GM19099 (cell line): ENCODE measurements around the gene PTGS2.

ENCODE experiments used
- POLR2A ChIP-seq: IDR thresholded peaks from 3 replicates; pipeline ENCODE4 v1.6.1; 2011; ENCODE audit warnings: low read depth; ENCODE audit not compliant: insufficient read length; ENCODE audit errors: extremely low read depth

The PTGS2 gene

GRCh38 chr1:186681121-186681520 lies 898 bp upstream of the PTGS2 start:
- TF ChIP-seq POLR2A: no peak

- no peak for TF ChIP-seq POLR2A
Measured at GRCh38 chr1:186679924-186680244, 339 bp downstream of the PTGS2 start.

- TF ChIP-seq POLR2A: no peak
Measured at GRCh38 chr1:186678155-186678554, 2.1 kb downstream of the PTGS2 start.

- TF ChIP-seq POLR2A: no peak
Measured at GRCh38 chr1:186672596-186672995, 7.6 kb downstream of the PTGS2 start.

GRCh38 chr1:186672131-186672530 lies 8.1 kb downstream of the PTGS2 start:
- no peak for TF ChIP-seq POLR2A

- TF ChIP-seq POLR2A: no peak
Measured at GRCh38 chr1:186671136-186671825, 8.9 kb downstream of the PTGS2 start.

GRCh38 chr1:186670297-186671135 lies 9.7 kb downstream of the PTGS2 start:
- no peak for TF ChIP-seq POLR2A

- TF ChIP-seq POLR2A: no peak
Measured at GRCh38 chr1:186662752-186663151, 17.5 kb downstream of the PTGS2 start.

GRCh38 chr1:186659890-186660341 lies 20.3 kb downstream of the PTGS2 start:
- no peak for TF ChIP-seq POLR2A

- no peak for TF ChIP-seq POLR2A
Measured at GRCh38 chr1:186658999-186659398, 21.2 kb downstream of the PTGS2 start.

GRCh38 chr1:186657481-186657880 lies 22.7 kb downstream of the PTGS2 start:
- no peak for TF ChIP-seq POLR2A

- TF ChIP-seq POLR2A: no peak
Measured at GRCh38 chr1:186655876-186656275, 24.3 kb downstream of the PTGS2 start.

GRCh38 chr1:186654741-186655140 lies 25.5 kb downstream of the PTGS2 start:
- no peak for TF ChIP-seq POLR2A

- no peak for TF ChIP-seq POLR2A
Measured at GRCh38 chr1:186653312-186653711, 26.9 kb downstream of the PTGS2 start.

- TF ChIP-seq POLR2A: no peak
Measured at GRCh38 chr1:186648613-186649012, 31.6 kb downstream of the PTGS2 start.

- no peak for TF ChIP-seq POLR2A
Measured at GRCh38 chr1:186643614-186644013, 36.6 kb downstream of the PTGS2 start.
